Stimulated activated CD8-positive, alpha-beta memory T cell treated with anti-CD3 and anti-CD28 coated beads, Interleukin-12 subunit alpha, Interleukin-12 subunit beta, amount 100 ng/mL, for 24 hours (primary cell): ENCODE measurements around the gene ELMOD3.
"Not testable (repeated sequence)": the region's sequence is repeated elsewhere in the genome, so short reads cannot be mapped to it uniquely, and the experiment has no call there.

ENCODE experiments used
- DNase-seq: peaks from one replicate; pipeline ENCODE4 v3.0.0-alpha.2; 2020; ENCODE audit errors: extremely low read depth

ELMOD3 gene

GRCh38 chr2:85376291-85377065 lies 21.9 kb downstream of the ELMOD3 start:
- DNase-seq: no peak

- no peak for DNase-seq
Observed at GRCh38 chr2:85377083-85377482, 22.5 kb downstream of the ELMOD3 start.

GRCh38 chr2:85378257-85378656 lies 23.7 kb downstream of the ELMOD3 start:
- no peak for DNase-seq

- no peak for DNase-seq
Observed at GRCh38 chr2:85380048-85380447, 25.5 kb downstream of the ELMOD3 start.

GRCh38 chr2:85383151-85383550 lies 28.6 kb downstream of the ELMOD3 start:
- DNase-seq: not testable (repeated sequence)

- DNase-seq: no peak
Observed at GRCh38 chr2:85383850-85384249, 29.3 kb downstream of the ELMOD3 start.

- DNase-seq: no peak
Observed at GRCh38 chr2:85385746-85386145, 31.2 kb downstream of the ELMOD3 start.

- DNase-seq: no peak
Observed at GRCh38 chr2:85387754-85388153, 33.2 kb downstream of the ELMOD3 start.

GRCh38 chr2:85388878-85389538 lies 34.4 kb downstream of the ELMOD3 start:
- no peak for DNase-seq

- peak; percentile 35 for DNase-seq
Observed at GRCh38 chr2:85390941-85391669, 36.5 kb downstream of the ELMOD3 start.

- no peak for DNase-seq
Observed at GRCh38 chr2:85393836-85394235, 39.3 kb downstream of the ELMOD3 start.

GRCh38 chr2:85394261-85394681 lies 39.7 kb downstream of the ELMOD3 start:
- DNase-seq: no peak

- DNase-seq: no peak
Observed at GRCh38 chr2:85394976-85395375, 40.4 kb downstream of the ELMOD3 start.

GRCh38 chr2:85395912-85396475 lies 41.4 kb downstream of the ELMOD3 start:
- DNase-seq: no peak

GRCh38 chr2:85396531-85397470 lies 42.2 kb downstream of the ELMOD3 start:
- DNase-seq: no peak

GRCh38 chr2:85397925-85398331 lies 43.4 kb downstream of the ELMOD3 start:
- DNase-seq: no peak

- no peak for DNase-seq
Observed at GRCh38 chr2:85398426-85399182, 44.0 kb downstream of the ELMOD3 start.

- DNase-seq: no peak
Observed at GRCh38 chr2:85399183-85399455, 44.5 kb downstream of the ELMOD3 start.

GRCh38 chr2:85400023-85400422 lies 45.5 kb downstream of the ELMOD3 start:
- DNase-seq: no peak

- DNase-seq: no peak
Observed at GRCh38 chr2:85400541-85401463, 46.2 kb downstream of the ELMOD3 start.
